ENCODE data around the gene AQP12B.

AQP12B gene

GRCh38 chr2:240631548-240632305 lies 51.0 kb downstream of the AQP12B start:
- no peak for DNase-seq

- no peak for DNase-seq
Measured at GRCh38 chr2:240630771-240631547, 51.7 kb downstream of the AQP12B start.

- no peak for DNase-seq
Measured at GRCh38 chr2:240629968-240630770, 52.5 kb downstream of the AQP12B start.

- DNase-seq: no peak
Measured at GRCh38 chr2:240629619-240629967, 53.1 kb downstream of the AQP12B start.

GRCh38 chr2:240628808-240629618 lies 53.7 kb downstream of the AQP12B start:
- DNase-seq: no peak

- DNase-seq: no peak
Measured at GRCh38 chr2:240628507-240628807, 54.2 kb downstream of the AQP12B start.

- DNase-seq: no peak
Measured at GRCh38 chr2:240627736-240628506, 54.8 kb downstream of the AQP12B start.

- DNase-seq: no peak
Measured at GRCh38 chr2:240626531-240627300, 56.0 kb downstream of the AQP12B start.
